GM18511 (cell line): Measurements from ENCODE around the gene DNAH9.
A peak's percentile ranks its signal among the peaks of the same experiment; 100 is the strongest.

Experiments used
- ATAC-seq: cut with Tn5 transposase; IDR thresholded peaks from one replicate; pipeline ENCODE4 v1.9.1; 2021; ENCODE audit warnings: mild to moderate bottlenecking, moderate library complexity; ENCODE audit not compliant: unreplicated experiment

DNAH9 gene

GRCh38 chr17:11644265-11645212 lies 46.3 kb downstream of the DNAH9 start:
- ATAC-seq = peak; percentile 54

GRCh38 chr17:11645426-11645825 lies 47.2 kb downstream of the DNAH9 start:
- no peak for ATAC-seq

GRCh38 chr17:11651089-11651488 lies 52.8 kb downstream of the DNAH9 start:
- ATAC-seq = no peak

- no peak for ATAC-seq
These were observed 70.3 kb downstream of the DNAH9 start for GRCh38 chr17:11668618-11669017.

GRCh38 chr17:11671126-11671525 lies 72.9 kb downstream of the DNAH9 start:
- ATAC-seq = no peak

GRCh38 chr17:11682646-11683045 lies 84.4 kb downstream of the DNAH9 start:
- ATAC-seq = no peak

GRCh38 chr17:11690681-11691080 lies 92.4 kb downstream of the DNAH9 start:
- ATAC-seq = no peak

- no peak for ATAC-seq
These were observed 94.4 kb downstream of the DNAH9 start for GRCh38 chr17:11692688-11693087.

- no peak for ATAC-seq
These were observed 95.0 kb downstream of the DNAH9 start for GRCh38 chr17:11693284-11693683.

- ATAC-seq = no peak
These were observed 102.4 kb downstream of the DNAH9 start for GRCh38 chr17:11700668-11701067.

- ATAC-seq = no peak
These were observed 103.6 kb downstream of the DNAH9 start for GRCh38 chr17:11701911-11702310.

GRCh38 chr17:11704041-11704440 lies 105.8 kb downstream of the DNAH9 start:
- ATAC-seq = no peak

GRCh38 chr17:11705111-11705510 lies 106.8 kb downstream of the DNAH9 start:
- ATAC-seq = no peak

- ATAC-seq = no peak
These were observed 109.3 kb downstream of the DNAH9 start for GRCh38 chr17:11707586-11707985.

- no peak for ATAC-seq
These were observed 114.2 kb downstream of the DNAH9 start for GRCh38 chr17:11712456-11712855.

- no peak for ATAC-seq
These were observed 120.9 kb downstream of the DNAH9 start for GRCh38 chr17:11719203-11719602.

GRCh38 chr17:11719856-11720255 lies 121.6 kb downstream of the DNAH9 start:
- no peak for ATAC-seq

- ATAC-seq = no peak
These were observed 122.5 kb downstream of the DNAH9 start for GRCh38 chr17:11720816-11721215.

GRCh38 chr17:11730747-11731146 lies 132.5 kb downstream of the DNAH9 start:
- no peak for ATAC-seq

GRCh38 chr17:11736613-11737312 lies 138.5 kb downstream of the DNAH9 start:
- ATAC-seq = no peak

- no peak for ATAC-seq
These were observed 139.0 kb downstream of the DNAH9 start for GRCh38 chr17:11737313-11737679.

GRCh38 chr17:11738151-11738550 lies 139.9 kb downstream of the DNAH9 start:
- ATAC-seq = no peak
